HG02885 (cell line): ENCODE measurements around the gene NR4A1.
A peak's percentile ranks its signal among the peaks of the same experiment; 100 is the strongest.

ENCODE experiments used
- ATAC-seq: cut with Tn5 transposase; IDR thresholded peaks from one replicate; pipeline ENCODE4 v1.9.1; 2021; ENCODE audit warnings: mild to moderate bottlenecking; ENCODE audit not compliant: unreplicated experiment, poor library complexity

Gene NR4A1

GRCh38 chr12:52056801-52057637 lies 5.8 kb downstream of the NR4A1 start:
- no peak for ATAC-seq

- no peak for ATAC-seq
Observed at GRCh38 chr12:52057638-52058576, 6.7 kb downstream of the NR4A1 start.

GRCh38 chr12:52058631-52059361 lies 7.6 kb downstream of the NR4A1 start:
- ATAC-seq = no peak

- no peak for ATAC-seq
Observed at GRCh38 chr12:52059582-52060497, 8.6 kb downstream of the NR4A1 start.

- ATAC-seq = no peak
Observed at GRCh38 chr12:52060498-52061177, 9.4 kb downstream of the NR4A1 start.

- no peak for ATAC-seq
Observed at GRCh38 chr12:52061470-52062166, 10.4 kb downstream of the NR4A1 start.

- no peak for ATAC-seq
Observed at GRCh38 chr12:52062167-52063081, 11.2 kb downstream of the NR4A1 start.

GRCh38 chr12:52063082-52063924 lies 12.1 kb downstream of the NR4A1 start:
- ATAC-seq = no peak

GRCh38 chr12:52063981-52064649 lies 12.9 kb downstream of the NR4A1 start:
- no peak for ATAC-seq

- ATAC-seq = no peak
Observed at GRCh38 chr12:52066346-52067080, 15.3 kb downstream of the NR4A1 start.

- no peak for ATAC-seq
Observed at GRCh38 chr12:52067081-52067374, 15.8 kb downstream of the NR4A1 start.

GRCh38 chr12:52069327-52070184 lies 18.3 kb downstream of the NR4A1 start, which contains the start of gene ATG101:
Gene ATG101, plus strand, starts transcription at chr12:52069978. Its CDS starts 3,673 bp downstream, at chr12:52073651.
- peak; percentile 95 for ATAC-seq

- ATAC-seq = peak; percentile 23
Observed at GRCh38 chr12:52070185-52070925, 19.1 kb downstream of the NR4A1 start.
